NB4 (cell line): Measurements from ENCODE around the gene TTYH3.

Source experiments
- DNase-seq: peaks from one replicate; pipeline ENCODE4 v3.0.0; 2010; ENCODE audit warnings: low read depth
- H3K4me3 ChIP-seq: one replicate; pipeline ENCODE4 v1.5.1; 2011; ENCODE audit warnings: mild to moderate bottlenecking, low read depth, low read length, moderate library complexity
- CTCF ChIP-seq: IDR thresholded peaks from one replicate; pipeline ENCODE4 v1.5.1; 2012; ENCODE audit warnings: low read depth, low read length
- MAX ChIP-seq: IDR thresholded peaks from 2 replicates; pipeline ENCODE4 v1.6.1; 2011; ENCODE audit warnings: low read depth, low read length
- MYC ChIP-seq: IDR thresholded peaks from 2 replicates; pipeline ENCODE4 v1.6.1; 2011; ENCODE audit warnings: low read depth, low read length
- POLR2A ChIP-seq: IDR thresholded peaks from 2 replicates; pipeline ENCODE4 v1.6.1; 2011; ENCODE audit warnings: mild to moderate bottlenecking; ENCODE audit not compliant: insufficient read length; ENCODE audit errors: extremely low read depth

Gene TTYH3

GRCh38 chr7:2614631-2615330 lies 17.0 kb upstream of the TTYH3 start:
- no peak for TF ChIP-seq MYC
- TF ChIP-seq CTCF: no peak
- no peak for TF ChIP-seq MAX
- no peak for TF ChIP-seq POLR2A
- no peak overlapping the region for H3K4me3 ChIP-seq
- no peak for DNase-seq

- no peak for TF ChIP-seq CTCF
- TF ChIP-seq POLR2A: no peak
- TF ChIP-seq MYC: no peak
- TF ChIP-seq MAX: no peak
- no peak for DNase-seq
- H3K4me3 ChIP-seq: no peak overlapping the region
Measured at GRCh38 chr7:2616387-2617324, 15.1 kb upstream of the TTYH3 start.

GRCh38 chr7:2617325-2617905 lies 14.4 kb upstream of the TTYH3 start:
- DNase-seq: no peak
- TF ChIP-seq MAX (no peak), POLR2A (no peak), CTCF (no peak), MYC (no peak)
- no peak overlapping the region for H3K4me3 ChIP-seq

- H3K4me3 ChIP-seq: no peak overlapping the region
- TF ChIP-seq CTCF: no peak
- TF ChIP-seq MAX: no peak
- TF ChIP-seq POLR2A: no peak
- TF ChIP-seq MYC: no peak
- no peak for DNase-seq
Measured at GRCh38 chr7:2619116-2619515, 12.7 kb upstream of the TTYH3 start.

GRCh38 chr7:2621061-2621828 lies 10.5 kb upstream of the TTYH3 start:
- DNase-seq: no peak
- no peak overlapping the region for H3K4me3 ChIP-seq
- no peak for TF ChIP-seq CTCF
- no peak for TF ChIP-seq MAX
- no peak for TF ChIP-seq MYC
- no peak for TF ChIP-seq POLR2A
